Heart left ventricle (tissue), 16 donors: ENCODE results near the gene ARL6. TPM values are rescaled to one million over a fixed set of nuclear protein-coding genes. Genes with fewer than 3 reads are reported as not detected.

Source experiments
- ATAC-seq, 4 donors: fragments of 200-7000 bp; cut with Tn5 transposase; one replicate each; pipeline ENCODE4 v1.9.1; 2020 to 2022; ENCODE audit warnings: moderate library complexity in 4 of 4, mild to moderate bottlenecking in 3 of 4, moderate number of reproducible peaks in 1 of 4
- DNase-seq, 5 donors: peaks; one replicate each; pipeline ENCODE4 v3.0.0-alpha.2; 2020
- H3K27ac ChIP-seq, 12 donors: fragments of 200-600 bp; sonication (generic) in 4 of 12; one replicate each; pipeline versions ENCODE4 v1.5.0 to v1.8.0; 2016 to 2022; ENCODE audit warnings: mild to moderate bottlenecking in 2 of 12
- H3K27me3 ChIP-seq, 9 donors: fragments of 200-600 bp; sonication (generic) in 2 of 9; one replicate each; pipeline versions ENCODE4 v1.5.1 to v1.8.0; 2016 to 2022; ENCODE audit warnings: mild to moderate bottlenecking in 3 of 9
- H3K36me3 ChIP-seq, 9 donors: fragments of 200-600 bp; sonication (generic) in 2 of 9; one replicate each; pipeline versions ENCODE4 v1.5.0 to v1.8.0; 2018 to 2022; ENCODE audit warnings: mild to moderate bottlenecking in 2 of 9
- H3K4me1 ChIP-seq, 12 donors: fragments of 200-600 bp; sonication (generic) in 4 of 12; one replicate each; pipeline versions ENCODE4 v1.5.0 to v1.8.0; 2016 to 2022; ENCODE audit warnings: mild to moderate bottlenecking in 3 of 12
- H3K4me3 ChIP-seq, 12 donors: fragments of 200-600 bp; sonication (generic) in 4 of 12; one replicate each; pipeline versions ENCODE4 v1.5.0 to v1.8.0; 2017 to 2022; ENCODE audit warnings: mild to moderate bottlenecking in 9 of 12, moderate library complexity in 4 of 12
- H3K9me3 ChIP-seq, 12 donors: fragments of 200-600 bp; sonication (generic) in 4 of 12; one replicate each; pipeline versions ENCODE4 v1.5.0 to v1.8.0; 2016 to 2022; ENCODE audit warnings: mild to moderate bottlenecking in 1 of 12
- CTCF ChIP-seq, 12 donors: fragments of 200-600 bp; sonication (generic) in 4 of 12; IDR thresholded peaks; one replicate each; pipeline versions ENCODE4 v1.5.0 to v1.8.0; 2018 to 2022; ENCODE audit warnings: antibody characterized with exemption in 12 of 12, mild to moderate bottlenecking in 5 of 12
- POLR2A ChIP-seq, 2 donors: fragments of 450-650 bp; IDR thresholded peaks; one replicate each; pipeline ENCODE4 v1.6.1; 2017; ENCODE audit warnings: antibody characterized with exemption in 2 of 2, mild to moderate bottlenecking in 2 of 2, moderate library complexity in 2 of 2
- WGBS, 4 donors: extraction: QIAGEN DNeasy Blood & Tissue Kit in 2 of 4; methylation state at CpG; one replicate each; pipeline versions ENCODE4 v1.1.5 to v1.1.7; 2013 to 2018; 5-methylcytosine and 5-hydroxymethylcytosine counted together
- intact Hi-C, 10 donors: fragments of 100-400 bp; cut with DNase I; formaldehyde crosslinking; loops; one replicate each; pipeline versions ENCODE4 v1.11.1 to v1.14.2; 2022
- polyA plus RNA-seq, 2 donors: library from polyadenylated mRNA; stranded (reverse); fragments of 200-250 nt; gene quantifications; one replicate each; pipeline ENCODE4 v1.2.3, GENCODE V29; 2013
- total RNA-seq, 9 donors: library from RNA; depleted of rRNA in 2 of 9; stranded (reverse); fragments of >200 nt in 2 of 9; fragmentation: NEBNext Ultra II Directional in 3 of 9; extraction: Animal tissue kit (Norgen Biotek cat#: 25700) in 3 of 9; gene quantifications; one replicate each; pipeline versions ENCODE4 v1.1.0 to v1.2.4, GENCODE V29; 2016 to 2023
- donor health status: ischemic (EF 13 %, LVEDD 7.1; RV severe dilation, severe dysfunction).
- donor health status: healthy with polysubstance abuse.
- donor health status: DM: no; HTN: yes; CAD: no.
- donor health status: DM: no; HTN: no; CAD: no.
- donor health status: ischemic (EF 25% LVEDD 6.9; RV normal size, moderate dysfunction).
- donor health status: ischemic (EF 25% LVEDD 5.7; RV mildly dilated, moderate dysfunction).
- donor health status: healthy.
- donor health status: DM: yes; HTN: yes; CAD: no.
- donor health status: ischemic (EF 35%, LVEDD 5.7; RV mildly dilated, moderate dysfunction).
- donor health status: nonischemic (EF 11% LVEDD 7.7; RV severe dilation, severe dysfunction).
- donor health status: DM: yes; HTN: yes; CAD: no.
- donor health status: PGD.
- donor health status: ischemic (EF 29% LVEDD 5.4; RV normal size, mild dysfunction).
- donor health status: nonischemic (EF 23%, LVEDD 6.1; RV moderate dilation, normal function).

Gene ARL6
- total and polyA plus RNA-seq, 11 donors = 1.3 to 6.0 (median 3.9) TPM

GRCh38 chr3:97744289-97744688, 20.3 kb upstream of the ARL6 start:
- 40 to 60% (median 51%) methylated on average over 3 of the region's 3 CpGs for WGBS, 4 donors
- Histone ChIP-seq H3K4me3 (no peak overlapping the region), H3K27me3 (no peaks in the 10 kb centered on the region), H3K4me1 (no peaks in the 10 kb centered on the region), H3K9me3 (no peaks in the 10 kb centered on the region), H3K27ac (no peak overlapping the region), H3K36me3 (no peaks in the 10 kb centered on the region)
- TF ChIP-seq CTCF (IDR thresholded peaks at IDR 0.05) (no peak), POLR2A (IDR thresholded peaks at IDR 0.05) (no peak)
- no peak for DNase-seq
- intact Hi-C loops = no loop called here
- no peak for ATAC-seq

GRCh38 chr3:97763586-97764406, 762 bp upstream of the ARL6 start:
- H3K4me1 ChIP-seq = peaks cover 0 to 15% (median 9%) of the 10 kb centered on the region in 12 donors
- peaks cover 0 to 8% (median 3%) of the 10 kb centered on the region in 9 donors for H3K36me3 ChIP-seq
- 22 to 25% (median 23%) methylated on average over 21 to 22 of the region's 22 CpGs for WGBS, 4 donors
- intact Hi-C loops = loop anchor here in 1 of 10 donors (5.0 kb wide), 1 partner anchor 59 kb away; the partner anchor contains the start of gene CRYBG3
- no peak for TF ChIP-seq CTCF (IDR thresholded peaks at IDR 0.05)
- no peak for TF ChIP-seq POLR2A (IDR thresholded peaks at IDR 0.05)
- DNase-seq = no peak
- peak overlapping the region; percentile 57 to 89 (median 76) for H3K4me3 ChIP-seq
- ATAC-seq = no peak
- peak overlapping the region in 10 of 12 donors; percentile 26 to 78 (median 54) for H3K27ac ChIP-seq
- no peaks in the 10 kb centered on the region for H3K9me3 ChIP-seq
- H3K27me3 ChIP-seq = no peaks in the 10 kb centered on the region

GRCh38 chr3:97765336-97765735, 778 bp downstream of the ARL6 start:
- TF ChIP-seq POLR2A (IDR thresholded peaks at IDR 0.05) (no peak), CTCF (IDR thresholded peaks at IDR 0.05) (no peak)
- Histone ChIP-seq H3K4me3 (peak overlapping the region in 10 of 12 donors; percentile 57 to 89 (median 76)), H3K9me3 (peaks cover 0 to 3% (median 0%) of the 10 kb centered on the region in 12 donors), H3K4me1 (peaks cover 0 to 15% (median 9%) of the 10 kb centered on the region in 12 donors), H3K27ac (no peak overlapping the region), H3K27me3 (no peaks in the 10 kb centered on the region), H3K36me3 (peaks cover 0 to 21% (median 11%) of the 10 kb centered on the region in 9 donors)
- DNase-seq = no peak
- WGBS, 4 donors = 22 to 38% (median 33%) methylated on average over 2 of the region's 2 CpGs
- intact Hi-C loops = no loop called here
- no peak for ATAC-seq

GRCh38 chr3:97772926-97773325, 8.4 kb downstream of the ARL6 start:
- peaks cover 0 to 26% (median 2%) of the 10 kb centered on the region in 12 donors for H3K9me3 ChIP-seq
- H3K27me3 ChIP-seq = no peaks in the 10 kb centered on the region
- peaks cover 0 to 3% (median 0%) of the 10 kb centered on the region in 12 donors for H3K4me1 ChIP-seq
- no peak overlapping the region for H3K4me3 ChIP-seq
- DNase-seq = no peak
- no peak overlapping the region for H3K27ac ChIP-seq
- TF ChIP-seq POLR2A (IDR thresholded peaks at IDR 0.05) = no peak
- intact Hi-C loops = no loop called here
- 92 to 95% (median 94%) methylated on average over 3 of the region's 3 CpGs for WGBS, 4 donors
- H3K36me3 ChIP-seq = peaks cover 0 to 27% (median 13%) of the 10 kb centered on the region in 9 donors
- no peak for ATAC-seq
